Natural killer cell treated with Interleukin-12 subunit alpha and Interleukin-12 subunit beta and Interleukin-15 and Interleukin-18, amount 100 ng/mL, for 72 hours (primary cell): ENCODE results near the gene SERPINB2. TPM values are rescaled to one million over a fixed set of nuclear protein-coding genes. Genes with fewer than 3 reads are reported as not detected.

ENCODE experiments used
- ATAC-seq, 2 donors: fragments of 150-1000 bp; cut with Tn5 transposase in 1 of 2; sonication (Bioruptor Pico), chemical (Tn5 transposase) in 1 of 2; 2 replicates each; pipeline ENCODE4 v1.10.0; 2021
- DNase-seq: peaks from one replicate; pipeline ENCODE4 v3.0.0; 2022; ENCODE audit warnings: low spot score
- H3K27ac Mint-ChIP-seq, 2 donors: 1 replicate in 1 of 2; 2 replicates in 1 of 2; pipeline ENCODE4 v1.8.0; 2022; ENCODE audit warnings: mixed read lengths in 2 of 2, mild to moderate bottlenecking in 1 of 2, moderate library complexity in 1 of 2
- H3K27me3 Mint-ChIP-seq, 2 donors: 1 replicate in 1 of 2; 2 replicates in 1 of 2; pipeline ENCODE4 v1.8.0; 2022; ENCODE audit warnings: mixed read lengths in 2 of 2
- H3K36me3 Mint-ChIP-seq: one replicate; pipeline ENCODE4 v1.8.0; 2022; ENCODE audit warnings: mixed read lengths
- H3K4me1 Mint-ChIP-seq, 2 donors: 1 replicate in 1 of 2; 2 replicates in 1 of 2; pipeline ENCODE4 v1.8.0; 2022; ENCODE audit warnings: low read depth in 2 of 2, mixed read lengths in 2 of 2, mild to moderate bottlenecking in 1 of 2
- H3K4me3 Mint-ChIP-seq: one replicate; pipeline ENCODE4 v1.8.0; 2022; ENCODE audit warnings: mixed read lengths
- H3K9me3 Mint-ChIP-seq: 2 replicates; pipeline ENCODE4 v1.8.0; 2022; ENCODE audit warnings: mixed read lengths
- total RNA-seq, 2 donors: library from RNA; stranded (reverse); gene quantifications; one replicate each; pipeline ENCODE4 v1.2.3, GENCODE V29; 2022

The SERPINB2 gene
- not detected for total RNA-seq

- H3K4me3 Mint-ChIP-seq, result no peak within 1 kb of the TSS
- H3K4me1 Mint-ChIP-seq, result no peaks in the 10 kb centered on the region
- no peaks in the 10 kb centered on the region for H3K36me3 Mint-ChIP-seq
- no peaks in the 10 kb centered on the region for H3K9me3 Mint-ChIP-seq
- H3K27me3 Mint-ChIP-seq, result peaks cover 10 to 14% of the 10 kb centered on the region in 2 donors
- ATAC-seq (no peak), DNase-seq (no peak)
- no peak within 1 kb of the TSS for H3K27ac Mint-ChIP-seq
Measured at GRCh38 chr18:63887424-63887823, at the start of gene SERPINB2. Gene SERPINB2 (plus strand): TSS chr18:63887705. CDS start chr18:63891445, 3,740 bp downstream.

GRCh38 chr18:63843008-63843407 lies 44.5 kb upstream of the SERPINB2 start:
- H3K27ac Mint-ChIP-seq, result no peak overlapping the region
- H3K4me1 Mint-ChIP-seq, result no peaks in the 10 kb centered on the region
- no peak for DNase-seq
- no peaks in the 10 kb centered on the region for H3K9me3 Mint-ChIP-seq
- H3K4me3 Mint-ChIP-seq, result no peak overlapping the region
- peaks cover 3 to 19% of the 10 kb centered on the region in 2 donors for H3K27me3 Mint-ChIP-seq
- ATAC-seq, result no peak
- H3K36me3 Mint-ChIP-seq, result no peaks in the 10 kb centered on the region

GRCh38 chr18:63844254-63844653 lies 43.3 kb upstream of the SERPINB2 start:
- H3K27ac Mint-ChIP-seq, result no peak overlapping the region
- no peak for DNase-seq
- H3K36me3 Mint-ChIP-seq, result no peaks in the 10 kb centered on the region
- H3K4me3 Mint-ChIP-seq, result no peak overlapping the region
- H3K4me1 Mint-ChIP-seq, result no peaks in the 10 kb centered on the region
- peaks cover 3 to 19% of the 10 kb centered on the region in 2 donors for H3K27me3 Mint-ChIP-seq
- peak in 1 of 2 donors; percentile 57 for ATAC-seq
- H3K9me3 Mint-ChIP-seq, result no peaks in the 10 kb centered on the region

- DNase-seq, result no peak
- Mint-ChIP-seq H3K27me3 (peaks cover 3 to 15% of the 10 kb centered on the region in 2 donors), H3K36me3 (no peaks in the 10 kb centered on the region), H3K9me3 (no peaks in the 10 kb centered on the region), H3K4me3 (no peak overlapping the region), H3K27ac (no peak overlapping the region), H3K4me1 (no peaks in the 10 kb centered on the region)
- ATAC-seq, result peak in 1 of 2 donors; percentile 64
Measured at GRCh38 chr18:63848159-63848558, 39.3 kb upstream of the SERPINB2 start.

- H3K36me3 Mint-ChIP-seq, result no peaks in the 10 kb centered on the region
- no peak overlapping the region for H3K27ac Mint-ChIP-seq
- no peak for ATAC-seq
- no peak for DNase-seq
- H3K4me3 Mint-ChIP-seq, result no peak overlapping the region
- H3K27me3 Mint-ChIP-seq, result peaks cover 3 to 15% of the 10 kb centered on the region in 2 donors
- no peaks in the 10 kb centered on the region for H3K9me3 Mint-ChIP-seq
- no peaks in the 10 kb centered on the region for H3K4me1 Mint-ChIP-seq
Measured at GRCh38 chr18:63850020-63850419, 37.5 kb upstream of the SERPINB2 start.

GRCh38 chr18:63850636-63851035 lies 36.9 kb upstream of the SERPINB2 start:
- DNase-seq (no peak), ATAC-seq (no peak)
- H3K4me1 Mint-ChIP-seq, result no peaks in the 10 kb centered on the region
- no peak overlapping the region for H3K27ac Mint-ChIP-seq
- H3K27me3 Mint-ChIP-seq, result peaks cover 3 to 14% of the 10 kb centered on the region in 2 donors
- H3K9me3 Mint-ChIP-seq, result no peaks in the 10 kb centered on the region
- H3K36me3 Mint-ChIP-seq, result no peaks in the 10 kb centered on the region
- H3K4me3 Mint-ChIP-seq, result no peak overlapping the region

- DNase-seq, result no peak
- Mint-ChIP-seq H3K4me3 (no peak overlapping the region), H3K36me3 (no peaks in the 10 kb centered on the region), H3K27me3 (peaks cover 11 to 42% of the 10 kb centered on the region in 2 donors), H3K4me1 (no peaks in the 10 kb centered on the region), H3K27ac (no peak overlapping the region), H3K9me3 (no peaks in the 10 kb centered on the region)
- ATAC-seq, result no peak
Measured at GRCh38 chr18:63858456-63858855, 29.0 kb upstream of the SERPINB2 start.

GRCh38 chr18:63859781-63860475 lies 27.6 kb upstream of the SERPINB2 start:
- Mint-ChIP-seq H3K4me1 (no peaks in the 10 kb centered on the region), H3K9me3 (no peaks in the 10 kb centered on the region), H3K4me3 (no peak overlapping the region), H3K27me3 (peaks cover 11 to 42% of the 10 kb centered on the region in 2 donors), H3K27ac (no peak overlapping the region), H3K36me3 (no peaks in the 10 kb centered on the region)
- no peak for DNase-seq
- ATAC-seq, result no peak

GRCh38 chr18:63860531-63860930 lies 27.0 kb upstream of the SERPINB2 start:
- no peak overlapping the region for H3K4me3 Mint-ChIP-seq
- no peak overlapping the region for H3K27ac Mint-ChIP-seq
- H3K27me3 Mint-ChIP-seq, result peaks cover 11 to 42% of the 10 kb centered on the region in 2 donors
- DNase-seq (no peak), ATAC-seq (no peak)
- no peaks in the 10 kb centered on the region for H3K4me1 Mint-ChIP-seq
- no peaks in the 10 kb centered on the region for H3K36me3 Mint-ChIP-seq
- H3K9me3 Mint-ChIP-seq, result no peaks in the 10 kb centered on the region

GRCh38 chr18:63867368-63868125 lies 20.0 kb upstream of the SERPINB2 start:
- Mint-ChIP-seq H3K27ac (no peak overlapping the region), H3K27me3 (peaks cover 12 to 39% of the 10 kb centered on the region in 2 donors), H3K4me1 (no peaks in the 10 kb centered on the region), H3K36me3 (no peaks in the 10 kb centered on the region), H3K4me3 (no peak overlapping the region), H3K9me3 (no peaks in the 10 kb centered on the region)
- DNase-seq, result no peak
- no peak for ATAC-seq

- ATAC-seq, result no peak
- Mint-ChIP-seq H3K27ac (no peak overlapping the region), H3K27me3 (peaks cover 13 to 44% of the 10 kb centered on the region in 2 donors), H3K36me3 (no peaks in the 10 kb centered on the region), H3K9me3 (no peaks in the 10 kb centered on the region), H3K4me3 (no peak overlapping the region), H3K4me1 (no peaks in the 10 kb centered on the region)
- DNase-seq, result no peak
Measured at GRCh38 chr18:63868546-63868945, 19.0 kb upstream of the SERPINB2 start.

GRCh38 chr18:63869374-63869773 lies 18.1 kb upstream of the SERPINB2 start:
- Mint-ChIP-seq H3K9me3 (no peaks in the 10 kb centered on the region), H3K4me3 (no peak overlapping the region), H3K36me3 (no peaks in the 10 kb centered on the region), H3K27ac (no peak overlapping the region), H3K4me1 (no peaks in the 10 kb centered on the region), H3K27me3 (peaks cover 13 to 47% of the 10 kb centered on the region in 2 donors)
- ATAC-seq, result no peak
- DNase-seq, result no peak

GRCh38 chr18:63869851-63870250 lies 17.7 kb upstream of the SERPINB2 start:
- Mint-ChIP-seq H3K4me3 (no peak overlapping the region), H3K36me3 (no peaks in the 10 kb centered on the region), H3K4me1 (no peaks in the 10 kb centered on the region), H3K27ac (no peak overlapping the region), H3K9me3 (no peaks in the 10 kb centered on the region), H3K27me3 (peaks cover 13 to 47% of the 10 kb centered on the region in 2 donors)
- ATAC-seq (no peak), DNase-seq (no peak)

- H3K36me3 Mint-ChIP-seq, result no peaks in the 10 kb centered on the region
- no peak for ATAC-seq
- no peaks in the 10 kb centered on the region for H3K9me3 Mint-ChIP-seq
- no peak overlapping the region for H3K27ac Mint-ChIP-seq
- peaks cover 15 to 43% of the 10 kb centered on the region in 2 donors for H3K27me3 Mint-ChIP-seq
- DNase-seq, result no peak
- H3K4me1 Mint-ChIP-seq, result no peaks in the 10 kb centered on the region
- H3K4me3 Mint-ChIP-seq, result no peak overlapping the region
Measured at GRCh38 chr18:63871836-63872235, 15.7 kb upstream of the SERPINB2 start.
